Ovary (tissue), 3 donors: ENCODE data around the gene ERCC6L2.

Experiments
- POLR2A ChIP-seq: fragments of 450-650 bp; IDR thresholded peaks from one replicate; pipeline ENCODE4 v1.6.1; 2017; ENCODE audit warnings: antibody characterized with exemption, mild to moderate bottlenecking, moderate library complexity
- TF ChIP-seq, protein P1 (sequence below), 3 donors: fragments of 450-650 bp in 2 of 3; fragments of 200-600 bp in 1 of 3; IDR thresholded peaks; one replicate each; pipeline versions ENCODE4 v1.5.1 to v1.8.0; 2016 to 2022; ENCODE audit warnings: antibody characterized with exemption in 3 of 3, mild to moderate bottlenecking in 1 of 3
- donor health status: DM: no; HTN: no; CAD: no.

DNA sequence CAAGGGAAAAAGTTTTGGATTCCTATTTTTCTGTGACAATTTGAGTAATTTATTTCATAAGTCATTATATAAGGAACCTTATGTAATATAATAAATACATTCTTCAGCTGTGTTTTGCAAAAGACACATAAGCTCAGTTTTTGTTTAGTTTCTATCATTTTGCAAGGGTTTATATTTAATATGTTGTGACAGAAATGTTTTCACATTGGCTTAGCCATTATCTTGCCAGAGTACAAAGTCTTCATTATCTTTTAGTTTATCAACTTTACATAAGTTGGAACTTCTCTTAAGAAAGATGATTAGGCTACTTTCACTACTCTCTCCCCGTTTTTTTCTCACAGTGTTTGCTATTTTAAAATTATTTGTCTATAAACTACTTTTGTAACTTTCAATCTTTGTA is 54.8 kb downstream of the ERCC6L2 start:
- TF ChIP-seq, protein P1, sequence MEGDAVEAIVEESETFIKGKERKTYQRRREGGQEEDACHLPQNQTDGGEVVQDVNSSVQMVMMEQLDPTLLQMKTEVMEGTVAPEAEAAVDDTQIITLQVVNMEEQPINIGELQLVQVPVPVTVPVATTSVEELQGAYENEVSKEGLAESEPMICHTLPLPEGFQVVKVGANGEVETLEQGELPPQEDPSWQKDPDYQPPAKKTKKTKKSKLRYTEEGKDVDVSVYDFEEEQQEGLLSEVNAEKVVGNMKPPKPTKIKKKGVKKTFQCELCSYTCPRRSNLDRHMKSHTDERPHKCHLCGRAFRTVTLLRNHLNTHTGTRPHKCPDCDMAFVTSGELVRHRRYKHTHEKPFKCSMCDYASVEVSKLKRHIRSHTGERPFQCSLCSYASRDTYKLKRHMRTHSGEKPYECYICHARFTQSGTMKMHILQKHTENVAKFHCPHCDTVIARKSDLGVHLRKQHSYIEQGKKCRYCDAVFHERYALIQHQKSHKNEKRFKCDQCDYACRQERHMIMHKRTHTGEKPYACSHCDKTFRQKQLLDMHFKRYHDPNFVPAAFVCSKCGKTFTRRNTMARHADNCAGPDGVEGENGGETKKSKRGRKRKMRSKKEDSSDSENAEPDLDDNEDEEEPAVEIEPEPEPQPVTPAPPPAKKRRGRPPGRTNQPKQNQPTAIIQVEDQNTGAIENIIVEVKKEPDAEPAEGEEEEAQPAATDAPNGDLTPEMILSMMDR (IDR thresholded peaks at IDR 0.05): no peak
- no peak for TF ChIP-seq POLR2A
